ENCODE measurements around the gene ABR.

The ABR gene

DNA sequence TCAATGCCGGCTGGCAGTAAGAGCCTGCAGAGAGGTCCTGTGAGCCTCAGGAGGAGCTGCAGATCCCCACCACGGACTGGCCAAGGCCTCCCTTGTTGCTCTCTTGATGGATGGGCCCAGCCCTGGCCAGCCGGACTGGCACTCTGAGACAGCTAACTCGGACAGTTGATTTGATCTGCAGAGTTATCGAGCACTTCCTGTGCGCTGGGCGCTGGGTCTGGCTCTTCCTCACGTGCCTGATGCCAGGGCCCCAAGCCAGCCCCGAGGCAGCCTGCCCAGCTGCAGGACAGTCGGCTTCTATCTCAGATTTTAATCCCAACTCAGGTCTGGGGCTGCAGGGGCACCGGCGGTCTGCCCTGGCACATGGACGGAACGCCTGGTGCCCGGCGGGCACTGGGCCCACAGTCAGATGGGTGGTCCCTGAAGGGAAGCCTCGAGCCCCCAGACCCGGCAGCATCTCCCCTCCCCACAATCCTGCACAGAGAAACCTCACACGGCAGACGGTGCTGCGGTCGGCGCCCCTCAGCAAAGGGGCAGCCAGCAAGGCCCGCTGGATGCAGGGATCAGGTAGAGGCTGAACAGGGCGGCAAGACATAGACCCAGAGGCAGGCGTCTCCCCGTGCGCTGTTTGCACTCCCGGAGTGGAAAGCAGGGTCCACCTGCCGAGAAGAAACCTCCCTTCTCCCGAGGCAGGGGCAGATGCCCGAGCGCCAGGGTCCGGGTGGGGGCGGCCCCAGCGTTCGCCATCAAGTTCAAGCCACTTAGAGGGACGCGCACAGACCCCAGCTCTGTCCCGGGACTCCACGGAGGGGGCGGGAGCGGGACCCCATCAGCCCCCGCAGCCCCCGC, 148.9 kb downstream of the ABR start:
- no peak for DNase-seq (ENCODE audit: low read depth)

DNA sequence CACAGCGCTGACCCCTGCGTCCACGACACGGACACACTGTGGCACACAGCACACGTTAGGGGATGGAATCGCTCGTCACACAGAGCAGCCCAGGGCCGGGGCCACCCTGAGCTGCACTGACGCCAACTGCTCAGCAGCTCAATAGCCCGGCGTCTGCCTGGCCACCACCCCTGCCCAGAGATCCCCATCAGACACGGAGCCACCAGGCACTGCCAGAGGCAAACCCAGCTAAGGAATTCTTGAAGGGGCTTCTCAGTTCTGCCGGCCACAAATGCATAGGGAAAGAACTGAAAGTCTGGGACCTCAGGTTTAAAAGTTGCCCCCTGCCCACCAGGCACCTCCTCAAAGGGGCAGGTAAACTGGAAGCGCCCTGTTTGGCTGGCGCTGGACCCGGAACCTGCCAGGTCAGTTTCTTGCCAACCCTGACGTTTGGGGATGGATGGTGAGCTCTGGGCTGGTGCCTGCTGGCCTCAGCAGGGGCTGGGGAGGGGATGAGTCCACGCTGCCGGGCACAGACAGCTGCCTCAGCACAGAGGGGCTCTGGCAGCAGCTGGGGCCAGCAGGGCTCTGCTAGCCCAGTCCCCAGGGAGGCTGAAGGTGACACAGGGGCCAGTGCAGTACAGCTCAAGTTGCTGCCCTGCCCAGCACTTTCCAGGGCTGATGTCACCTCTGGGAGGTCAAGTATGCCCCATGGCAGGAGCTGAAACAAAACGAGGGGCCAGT, 149.7 kb downstream of the ABR start:
- no peak for DNase-seq (ENCODE audit: low read depth)

DNA sequence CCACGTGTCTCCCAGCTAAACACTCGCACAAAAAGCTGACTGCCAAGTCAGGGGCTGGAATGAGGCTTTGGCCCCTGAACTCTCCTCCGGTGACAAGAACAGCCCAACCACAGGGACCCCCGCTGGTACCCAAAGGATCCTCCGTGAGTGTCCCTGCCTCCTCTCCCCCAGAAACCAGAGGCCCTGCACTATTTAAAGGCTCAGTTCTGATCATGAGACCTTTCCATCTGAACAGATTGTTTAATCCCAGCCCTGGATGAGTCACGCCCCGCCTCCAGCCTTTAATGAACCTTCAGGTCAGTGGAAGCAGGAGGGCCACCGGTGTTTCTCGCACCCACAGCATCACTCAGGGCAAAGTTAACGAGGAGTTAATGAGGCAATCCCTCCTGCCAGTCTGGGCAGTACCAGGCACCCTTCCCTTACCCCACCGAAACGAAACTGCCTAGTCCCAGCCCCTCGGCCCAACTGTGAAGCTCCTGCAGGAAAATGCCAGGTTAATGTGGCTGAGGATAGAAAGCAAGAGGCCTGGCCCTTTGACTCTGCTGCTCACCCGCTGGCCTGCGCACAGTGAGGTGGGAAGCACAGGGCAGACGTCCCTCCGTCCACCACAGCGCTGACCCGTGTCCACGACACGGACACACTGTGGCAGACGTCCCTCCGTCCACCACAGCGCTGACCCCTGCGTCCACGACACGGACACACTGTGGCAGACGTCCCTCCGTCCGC, 150.4 kb downstream of the ABR start:
- no peak for DNase-seq (ENCODE audit: low read depth)

DNA sequence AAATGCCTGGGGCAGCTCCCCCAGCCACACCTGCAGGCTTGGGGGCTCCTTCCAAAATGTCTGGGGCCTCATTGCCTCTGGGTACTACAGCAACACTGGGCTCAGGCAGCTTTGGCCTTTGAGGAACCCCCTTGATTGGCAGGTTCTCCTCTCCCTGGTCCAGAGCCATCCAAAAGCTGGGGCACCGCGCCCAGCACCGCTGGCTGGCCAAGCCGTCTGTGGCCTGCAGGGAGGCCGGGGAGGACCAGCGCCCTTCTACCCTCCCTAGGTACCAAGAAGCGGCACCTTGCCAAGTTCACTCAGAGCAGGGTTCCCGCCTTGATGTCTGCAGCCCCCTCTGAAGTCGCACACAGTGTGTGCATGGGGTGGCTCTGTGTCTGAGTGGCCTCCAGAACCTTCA, 152.7 kb downstream of the ABR start:
- DNase-seq (ENCODE audit: low read depth): no peak

DNA sequence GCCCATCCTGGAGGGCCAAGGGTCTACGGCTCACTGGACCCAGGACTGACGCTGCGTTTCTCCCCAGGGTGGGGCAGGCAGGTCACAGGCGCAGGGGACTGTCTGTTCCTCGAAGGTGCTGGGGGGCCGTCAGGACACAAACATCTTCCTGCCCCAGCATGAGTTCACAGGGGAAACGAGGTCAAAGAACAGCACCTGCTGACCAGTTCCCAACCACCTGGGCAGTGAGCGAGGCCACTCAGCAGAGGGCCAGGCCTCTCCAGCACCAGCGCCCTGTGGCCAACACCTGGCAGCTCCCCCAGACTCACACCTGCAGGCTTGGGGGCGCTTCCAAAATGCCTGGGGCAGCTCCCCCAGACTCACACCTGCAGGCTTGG, 153.2 kb downstream of the ABR start:
- DNase-seq (ENCODE audit: low read depth): no peak

DNA sequence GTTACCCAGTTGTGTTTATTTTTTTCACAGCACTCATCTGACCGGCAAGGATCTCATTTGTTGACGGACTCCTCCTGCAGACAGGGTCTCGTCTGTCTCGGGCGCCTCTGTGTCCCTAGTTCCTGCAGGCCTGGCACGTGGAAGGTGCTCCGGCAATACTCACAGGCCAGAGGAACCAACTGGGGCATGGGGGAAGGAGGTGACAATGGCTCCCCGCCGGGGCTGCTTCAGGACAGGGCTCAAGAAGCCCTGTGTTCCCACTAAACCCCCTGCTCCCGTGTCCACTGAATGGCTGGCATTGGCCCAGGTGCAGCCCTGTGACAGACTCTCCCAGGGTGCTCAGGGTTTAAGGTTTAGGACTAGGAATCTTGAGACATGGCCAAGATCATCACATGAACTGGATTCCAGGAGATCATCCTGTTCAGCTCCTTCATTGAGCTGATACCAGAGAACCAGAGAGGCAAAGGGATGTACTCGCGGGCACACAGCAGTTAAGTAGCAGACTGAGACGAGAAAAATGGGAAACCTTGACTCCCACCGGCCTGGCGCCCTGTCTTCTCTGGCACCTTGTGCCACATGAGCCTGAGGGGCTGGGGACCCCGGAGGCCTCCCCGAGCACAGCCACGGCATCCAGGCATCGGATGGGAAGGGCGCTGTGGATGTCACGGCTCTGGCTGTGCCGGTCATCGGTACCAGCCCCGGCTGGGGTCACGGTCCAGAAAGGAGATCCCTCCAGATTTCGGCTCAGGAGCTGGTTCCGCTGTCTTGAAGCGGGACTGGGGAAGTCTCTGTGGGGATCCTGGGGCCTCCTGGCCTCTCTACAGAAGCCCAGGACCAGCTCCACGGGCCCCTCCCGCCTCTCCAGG, 153.8 kb downstream of the ABR start:
- DNase-seq (ENCODE audit: low read depth): no peak

DNA sequence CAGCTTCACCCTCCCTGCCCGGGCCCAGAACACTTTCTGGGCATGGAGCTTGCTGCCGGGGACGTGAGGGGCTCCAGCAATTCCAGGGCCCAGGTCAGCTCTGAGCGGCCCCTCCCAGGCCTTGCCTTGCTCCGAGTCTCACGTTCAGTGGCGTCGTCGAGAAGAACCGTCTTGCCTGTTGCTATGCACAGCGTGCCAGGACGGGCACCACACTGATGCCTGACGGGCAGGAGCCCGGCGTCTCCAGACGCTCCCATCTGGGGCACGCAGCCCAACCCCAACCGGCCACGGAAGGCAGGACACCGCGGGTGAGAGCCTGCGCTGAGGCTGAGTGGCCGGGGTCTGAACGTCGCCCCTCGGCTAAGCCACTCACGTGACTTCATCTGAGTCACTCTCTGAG, 155.7 kb downstream of the ABR start:
- DNase-seq (ENCODE audit: low read depth): no peak

DNA sequence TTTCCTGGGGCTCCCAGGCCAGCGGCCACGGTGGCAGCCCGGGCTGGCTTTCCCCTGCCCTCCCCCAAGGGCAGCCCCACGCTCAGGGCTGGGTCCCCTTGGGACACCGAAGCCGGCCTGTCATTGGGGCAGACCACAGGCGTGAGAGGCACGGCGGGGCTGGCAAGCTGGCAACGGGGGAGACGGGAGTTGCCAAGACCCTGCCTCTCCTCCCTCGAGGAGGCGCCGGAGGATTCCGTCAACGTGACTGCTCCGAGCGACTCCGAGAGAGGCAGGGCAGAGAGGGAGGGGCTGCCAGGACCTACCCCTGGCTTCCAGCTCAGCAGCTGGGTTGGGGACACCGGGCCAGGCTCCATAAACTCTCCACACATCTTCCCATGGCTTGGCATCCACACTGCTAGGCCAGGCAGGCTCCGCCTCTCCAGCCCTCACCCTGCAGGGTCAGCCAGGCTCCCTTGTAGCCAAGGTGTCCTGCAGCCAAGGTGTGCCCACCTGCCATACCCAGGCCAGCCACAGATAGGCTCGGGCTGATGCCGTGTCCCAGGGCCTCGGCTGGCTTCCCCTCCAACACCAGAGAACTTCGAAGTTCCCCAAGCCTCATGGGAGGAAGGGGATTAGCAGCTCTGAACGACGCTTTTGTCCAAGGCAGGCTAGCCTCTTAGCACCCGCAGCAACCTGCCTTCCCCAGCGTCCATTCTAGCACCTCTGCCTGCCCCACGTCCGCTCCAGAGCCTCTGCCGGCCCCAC, 157.3 kb downstream of the ABR start:
- DNase-seq (ENCODE audit: low read depth): no peak

DNA sequence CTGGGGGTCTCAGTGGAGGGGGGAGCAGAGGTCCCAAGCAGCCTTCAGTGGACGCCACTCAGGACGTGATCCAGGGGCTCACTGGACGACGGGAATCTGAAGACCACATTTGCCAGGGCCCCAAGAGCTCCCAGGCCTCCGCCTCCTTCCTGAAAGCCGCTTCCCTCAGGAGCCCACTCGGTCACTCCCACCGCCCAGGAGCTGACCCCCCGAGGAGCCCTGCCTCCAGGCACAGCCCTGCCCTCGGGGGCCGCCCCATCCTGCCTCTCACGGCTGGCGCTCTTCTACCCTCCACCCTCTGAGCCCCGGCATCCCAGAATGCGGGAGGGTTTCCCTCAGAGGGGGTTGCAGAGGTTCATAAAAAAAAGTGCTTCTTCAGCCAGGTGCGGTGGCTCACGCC, 158.6 kb downstream of the ABR start:
- no peak for DNase-seq (ENCODE audit: low read depth)

DNA sequence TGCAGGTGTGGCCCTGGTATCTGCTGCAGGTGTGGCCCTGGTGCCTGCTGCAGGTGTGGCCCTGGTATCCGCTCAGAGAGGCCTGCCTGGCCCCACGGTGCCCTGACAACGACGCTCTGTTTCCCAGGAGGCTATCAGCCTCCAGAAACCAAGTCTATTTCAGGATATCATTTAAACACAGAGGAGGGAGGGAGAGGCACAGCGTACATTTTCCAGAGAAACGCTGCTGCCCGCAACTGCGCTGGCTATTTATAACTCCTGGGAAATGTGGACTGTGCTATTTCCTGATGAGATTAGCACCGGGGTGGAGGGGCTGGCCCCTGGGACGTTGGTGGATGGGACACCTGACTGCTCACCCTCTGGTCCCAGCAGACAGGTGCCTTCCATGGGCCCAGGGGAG, 160.3 kb downstream of the ABR start:
- no peak for DNase-seq (ENCODE audit: low read depth)

DNA sequence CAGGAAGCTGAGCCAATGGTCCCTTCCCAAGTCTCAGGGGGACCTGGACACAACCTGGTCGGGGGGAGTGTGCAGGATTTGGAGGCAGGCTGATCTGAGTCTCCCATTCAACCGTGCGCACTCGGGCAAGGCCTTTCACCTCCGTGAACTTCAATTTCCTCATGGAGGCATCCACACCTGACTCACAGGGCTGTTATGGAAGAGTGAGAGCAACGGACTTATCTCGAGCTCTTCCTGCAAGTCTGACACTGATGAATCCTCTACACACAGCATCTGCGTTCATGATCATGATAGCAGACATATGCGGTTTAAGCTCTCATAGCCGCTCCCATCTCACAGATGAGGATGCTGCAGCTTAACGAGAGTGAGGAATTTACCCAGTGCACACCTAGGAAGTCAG, 161.2 kb downstream of the ABR start:
- no peak for DNase-seq (ENCODE audit: low read depth)

DNA sequence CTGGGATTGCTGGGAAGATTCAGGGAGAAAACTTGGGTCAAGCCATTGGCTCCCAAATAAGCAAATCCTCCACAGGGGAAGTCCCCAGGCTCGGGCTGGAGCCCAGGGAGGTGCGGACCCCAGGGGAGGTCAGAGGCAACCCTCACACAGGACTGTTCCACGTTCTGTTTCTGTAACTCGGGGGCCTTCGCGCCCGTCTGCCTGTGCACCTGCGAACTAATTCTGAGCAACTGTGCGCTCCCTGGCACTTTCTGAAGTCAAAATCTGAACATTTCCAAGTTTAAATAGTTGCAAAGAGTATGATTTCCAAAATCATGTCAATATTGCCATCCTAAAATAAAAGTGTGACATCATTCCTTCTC, 166.1 kb downstream of the ABR start:
- DNase-seq (ENCODE audit: low read depth): no peak

DNA sequence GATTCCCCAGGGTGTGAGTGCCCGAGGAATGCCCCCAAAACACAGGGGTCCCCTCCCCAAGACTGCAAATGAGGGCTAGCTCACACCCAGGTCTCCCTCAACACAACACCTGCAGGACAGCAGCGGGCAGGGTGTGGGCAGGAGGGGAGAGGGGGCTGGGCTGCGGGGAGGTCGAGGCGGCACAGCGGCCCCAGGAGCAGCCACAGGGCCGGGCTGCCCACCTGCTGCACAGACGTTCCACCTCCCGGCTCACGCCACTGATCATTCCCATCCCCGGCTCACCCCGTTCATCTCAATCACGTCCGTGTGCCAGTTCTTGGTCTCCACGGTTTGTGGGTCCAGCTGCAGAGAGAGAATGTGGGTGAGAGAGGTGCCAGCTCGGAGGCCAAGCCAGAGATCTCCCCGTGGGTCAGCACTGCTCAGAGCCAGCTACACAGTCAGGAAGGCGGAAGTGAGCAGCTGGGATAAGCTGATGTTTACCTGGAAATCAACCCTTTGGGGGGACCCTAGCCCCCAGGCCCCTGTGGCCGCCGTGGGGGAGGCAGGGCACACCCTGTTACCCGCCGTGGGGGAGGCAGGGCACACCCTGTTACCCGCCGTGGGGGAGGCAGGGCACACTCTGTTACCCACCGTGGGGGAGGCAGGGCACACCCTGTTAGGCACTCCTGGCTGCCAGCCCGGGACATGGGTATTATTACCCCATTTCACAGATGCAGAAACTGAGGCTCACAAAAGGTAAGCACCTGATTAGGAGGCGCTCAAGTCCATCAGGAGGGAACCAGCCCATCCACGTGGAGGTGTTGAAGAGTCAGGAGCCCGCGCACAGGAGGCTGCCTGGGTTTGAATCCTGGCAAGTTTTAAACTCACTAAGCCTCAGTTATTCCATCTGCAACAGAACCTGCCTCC, 166.7 kb downstream of the ABR start:
- DNase-seq (ENCODE audit: low read depth): no peak

DNA sequence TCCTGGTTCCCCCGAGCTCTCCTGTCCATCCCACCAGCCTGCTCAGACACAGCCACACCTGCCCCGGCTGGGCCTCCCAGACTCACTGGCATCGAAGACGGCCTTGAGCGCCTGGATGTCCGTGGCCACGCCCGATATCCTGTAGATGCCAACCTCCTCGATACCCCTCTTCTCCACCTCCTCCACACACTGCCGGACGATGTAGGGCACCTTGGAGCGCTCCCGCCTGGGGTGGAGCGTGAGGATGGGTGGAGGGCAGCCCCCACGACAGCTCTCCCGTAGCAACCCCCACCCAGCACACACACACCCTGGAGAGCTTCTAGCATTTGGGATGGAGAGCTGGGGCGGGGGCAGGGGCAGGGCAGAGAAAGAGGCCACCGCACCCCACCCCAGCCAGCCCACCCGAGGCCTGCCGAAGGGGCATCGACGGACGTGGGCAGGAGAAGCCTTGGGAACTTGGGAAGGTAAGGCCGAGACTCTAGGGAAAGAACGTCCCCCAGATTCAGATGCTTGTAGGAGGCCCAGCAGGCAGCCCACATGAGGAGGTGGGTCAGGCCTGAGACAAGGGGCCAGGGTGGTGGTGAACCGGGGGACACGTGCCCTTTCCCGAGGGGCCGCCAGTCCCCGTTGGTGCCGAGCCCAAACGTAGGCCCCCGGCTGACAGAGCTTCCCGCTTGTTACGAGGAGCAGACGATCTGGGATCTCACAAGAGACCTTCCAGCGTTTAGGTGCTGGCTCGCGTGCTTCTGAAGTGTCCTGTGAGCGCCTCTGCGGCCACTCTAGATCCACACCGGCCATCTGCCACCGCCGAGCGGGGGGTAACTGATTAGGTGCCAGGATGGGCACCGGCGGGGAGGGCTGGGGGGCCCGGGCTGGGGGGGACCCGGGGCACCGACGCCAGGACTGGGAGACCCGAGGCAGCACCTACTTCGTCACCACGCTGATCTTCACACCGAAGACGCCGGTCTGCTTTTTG, 167.7 kb downstream of the ABR start:
- no peak for DNase-seq (ENCODE audit: low read depth)

DNA sequence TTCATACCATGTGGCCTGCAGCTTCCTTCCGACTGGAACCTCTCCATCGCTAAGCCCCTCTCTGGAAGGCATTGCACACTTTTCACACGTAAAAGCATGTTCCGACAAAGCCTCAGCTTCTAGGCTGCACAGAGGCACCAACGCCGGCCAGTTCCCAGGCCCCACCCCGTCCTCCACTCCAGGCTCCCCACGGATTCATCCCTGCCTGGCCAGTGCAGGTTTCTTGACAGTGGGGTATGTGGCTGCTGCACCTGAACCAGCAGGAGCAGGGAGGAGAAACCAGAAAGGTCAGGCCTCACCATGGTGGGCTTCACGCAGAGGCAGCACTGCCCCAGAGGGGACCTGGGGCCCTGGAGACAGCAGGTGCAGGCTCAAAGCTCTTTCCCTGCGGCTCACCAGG, 168.6 kb downstream of the ABR start:
- no peak for DNase-seq (ENCODE audit: low read depth)

DNA sequence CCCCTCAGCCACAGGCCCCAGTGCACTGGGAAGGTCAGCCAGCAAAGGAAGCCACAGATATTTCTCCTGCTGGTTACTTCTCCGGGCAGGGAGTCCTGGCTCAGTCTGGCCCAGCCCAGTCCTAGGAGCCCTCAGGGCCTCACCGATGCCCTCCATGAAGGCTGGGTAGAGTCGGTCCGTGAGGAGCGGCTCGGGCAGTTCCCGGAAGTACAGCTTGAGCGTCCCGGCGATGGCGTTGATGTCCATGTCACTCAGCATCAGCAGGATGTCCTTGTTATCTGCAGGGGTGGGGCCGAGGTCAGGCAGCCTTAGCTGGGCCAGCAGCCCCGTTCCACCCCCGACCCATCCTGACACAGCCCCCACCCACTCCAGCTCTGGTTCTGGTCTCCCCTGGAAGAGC, 169.2 kb downstream of the ABR start:
- no peak for DNase-seq (ENCODE audit: low read depth)

DNA sequence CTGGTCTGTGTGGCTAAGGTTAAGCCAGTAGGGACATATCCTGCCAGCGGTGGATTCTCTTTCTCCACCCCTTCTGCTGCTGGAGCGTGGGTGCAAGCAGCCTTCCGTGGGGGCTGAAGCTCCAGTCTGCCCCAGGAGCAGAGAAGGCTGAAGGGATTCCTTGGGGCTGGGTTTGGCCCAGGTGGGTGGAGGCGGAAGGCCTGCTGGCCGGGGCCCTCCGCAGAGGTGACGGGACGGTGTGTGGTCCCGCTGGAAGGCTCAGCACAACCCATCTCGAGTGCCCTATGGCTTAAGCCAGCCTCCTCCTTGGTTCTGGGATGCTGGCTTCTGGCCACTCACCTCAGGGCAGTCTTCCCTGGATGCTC, 169.7 kb downstream of the ABR start:
- no peak for DNase-seq (ENCODE audit: low read depth)

DNA sequence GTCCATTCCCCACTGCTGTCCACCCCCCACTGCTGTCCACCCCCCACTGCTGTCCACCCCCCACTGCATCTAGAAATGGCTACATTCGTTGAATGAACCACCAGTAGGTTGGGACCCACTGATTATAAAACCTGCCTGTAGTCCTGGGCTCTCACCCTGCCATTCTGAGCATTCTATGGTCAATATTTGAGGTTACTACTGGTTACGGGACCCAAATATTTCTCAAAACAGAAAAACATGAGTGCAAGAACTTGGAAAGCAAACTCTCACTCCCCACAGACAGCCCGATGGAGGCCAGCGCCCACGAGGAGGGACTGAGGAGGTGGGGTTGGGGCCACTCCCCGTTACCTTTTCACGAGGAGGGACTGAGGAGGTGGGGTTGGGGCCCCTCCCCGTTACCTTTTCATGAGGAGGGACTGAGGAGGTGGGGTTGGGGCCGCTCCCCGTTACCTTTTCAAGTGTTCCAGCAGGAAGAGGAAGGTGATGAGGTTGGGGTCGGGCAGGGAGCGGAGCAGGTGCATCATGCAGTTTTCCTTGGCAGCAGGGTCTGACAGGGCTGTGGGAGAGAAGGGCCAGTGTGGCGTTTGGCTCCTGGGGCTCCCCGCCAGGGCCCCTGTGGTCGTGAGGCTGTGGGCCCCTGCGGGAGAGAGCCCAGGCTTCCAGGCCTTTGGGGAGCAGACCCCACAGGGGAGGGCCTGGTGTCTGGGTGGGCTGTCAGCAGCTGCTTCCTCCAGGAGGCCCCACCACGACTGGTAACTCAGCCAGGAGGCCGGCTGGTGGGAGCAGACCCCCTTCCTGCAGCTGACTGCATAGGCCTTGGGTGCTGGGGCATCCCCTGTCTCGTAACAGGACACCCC, 170.3 kb downstream of the ABR start:
- DNase-seq (ENCODE audit: low read depth): no peak
